ENCODE measurements around the gene LSM6. TPM values are rescaled to one million over a fixed set of nuclear protein-coding genes. Genes with fewer than 3 reads are reported as not detected.
A peak's percentile ranks its signal among the peaks of the same experiment; 100 is the strongest.

Gene LSM6
- total RNA-seq, 1 experiment from 2014 or later, result 41.4 TPM

DNA sequence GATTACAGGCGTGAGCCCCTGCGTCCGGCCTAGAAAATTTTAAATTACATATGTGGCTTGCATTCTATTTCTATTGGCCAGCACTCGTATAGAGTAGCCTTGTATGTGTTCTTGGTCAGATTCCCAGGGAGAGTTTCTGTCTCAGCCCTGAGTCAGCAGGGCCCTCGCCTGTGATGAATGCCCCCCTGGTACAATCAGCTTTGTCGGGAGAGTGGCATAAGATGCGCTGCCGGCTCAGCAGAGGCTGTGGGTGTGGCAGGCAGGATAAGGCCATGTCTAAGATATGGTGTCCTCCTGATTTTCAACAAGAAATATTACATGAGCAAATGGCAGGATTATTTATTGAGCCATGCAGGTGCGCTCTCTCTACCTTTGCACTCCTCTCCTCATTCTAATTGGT lies 37.3 kb downstream of the LSM6 start:
- H3K4me3 Mint-ChIP-seq (ENCODE audit: unreplicated experiment), result no peak overlapping the region
- no TSS peak for BruUV-seq (replicated peaks)
- no peak for DNase-seq (ENCODE audit: unreplicated experiment)

GRCh38 chr4:146214238-146214637 lies 38.7 kb downstream of the LSM6 start, which contains the start of gene REELD1:
TSS of gene REELD1 (plus strand) at chr4:146214538. CDS start at chr4:146216953, 2,415 bp downstream.
- CTCF ChIA-PET, result interaction anchor here (0.6 kb wide), 1 partner anchor 494 kb away, joined by 3 read pairs; no protein-coding TSS in a partner anchor

More for the DNA sequence above, 37.3 kb downstream of the LSM6 start:
- Mint-ChIP-seq H3K9me3 (ENCODE audit: unreplicated experiment) (no peaks in the 10 kb centered on the region), H3K4me1 (ENCODE audit: insufficient read depth, unreplicated experiment) (no peaks in the 10 kb centered on the region), H3K36me3 (ENCODE audit: insufficient read depth, unreplicated experiment) (no peaks in the 10 kb centered on the region), H3K27ac (ENCODE audit: low read depth, unreplicated experiment) (no peak overlapping the region), H3K27me3 (ENCODE audit: insufficient read depth, unreplicated experiment) (peaks cover 13% of the 10 kb centered on the region)
- intact Hi-C loops (cut with micrococcal nuclease), result no loop called here
- CTCF ChIA-PET, result no interaction called here
- no peak for TF ChIP-seq CTCF (IDR thresholded peaks at IDR 0.05; ENCODE audit: unreplicated experiment)
- POLR2A ChIA-PET, result no interaction called here

GRCh38 chr4:146222313-146222712 lies 46.8 kb downstream of the LSM6 start:
- intact Hi-C loops (cut with micrococcal nuclease), result no loop called here
- no peaks in the 10 kb centered on the region for H3K36me3 Mint-ChIP-seq (ENCODE audit: insufficient read depth, unreplicated experiment)
- ChIA-PET POLR2A (interaction anchor here (0.5 kb wide), 1 partner anchor 496 kb away, joined by 3 read pairs; no protein-coding TSS in a partner anchor), CTCF (interaction anchor here (0.6 kb wide), 1 partner anchor 20 kb away, joined by 3 read pairs; no protein-coding TSS in a partner anchor)
- peak; percentile 44 for DNase-seq (ENCODE audit: unreplicated experiment)
- H3K4me1 Mint-ChIP-seq (ENCODE audit: insufficient read depth, unreplicated experiment), result no peaks in the 10 kb centered on the region
- no TSS peak for BruUV-seq (replicated peaks)
- no peak for TF ChIP-seq CTCF (IDR thresholded peaks at IDR 0.05; ENCODE audit: unreplicated experiment)
- H3K27me3 Mint-ChIP-seq (ENCODE audit: insufficient read depth, unreplicated experiment), result no peaks in the 10 kb centered on the region
- peak overlapping the region; percentile 47 for H3K27ac Mint-ChIP-seq (ENCODE audit: low read depth, unreplicated experiment)
- no peaks in the 10 kb centered on the region for H3K9me3 Mint-ChIP-seq (ENCODE audit: unreplicated experiment)
- peak overlapping the region; percentile 40 for H3K4me3 Mint-ChIP-seq (ENCODE audit: unreplicated experiment)

More at GRCh38 chr4:146214238-146214637, 38.7 kb downstream of the LSM6 start, which contains the start of gene REELD1:
- TF ChIP-seq CTCF (IDR thresholded peaks at IDR 0.05; ENCODE audit: unreplicated experiment), result no peak
- Mint-ChIP-seq H3K9me3 (ENCODE audit: unreplicated experiment) (no peaks in the 10 kb centered on the region), H3K36me3 (ENCODE audit: insufficient read depth, unreplicated experiment) (no peaks in the 10 kb centered on the region), H3K27me3 (ENCODE audit: insufficient read depth, unreplicated experiment) (peaks cover 10% of the 10 kb centered on the region), H3K4me3 (ENCODE audit: unreplicated experiment) (no peak within 1 kb of the TSS), H3K4me1 (ENCODE audit: insufficient read depth, unreplicated experiment) (no peaks in the 10 kb centered on the region), H3K27ac (ENCODE audit: low read depth, unreplicated experiment) (no peak within 1 kb of the TSS)
- POLR2A ChIA-PET, result interaction anchor here (0.6 kb wide), 1 partner anchor 9 kb away, joined by 3 read pairs; no protein-coding TSS in a partner anchor
- DNase-seq (ENCODE audit: unreplicated experiment), result no peak
- no TSS peak for BruUV-seq (replicated peaks)
- intact Hi-C loops (cut with micrococcal nuclease), result no loop called here

DNA sequence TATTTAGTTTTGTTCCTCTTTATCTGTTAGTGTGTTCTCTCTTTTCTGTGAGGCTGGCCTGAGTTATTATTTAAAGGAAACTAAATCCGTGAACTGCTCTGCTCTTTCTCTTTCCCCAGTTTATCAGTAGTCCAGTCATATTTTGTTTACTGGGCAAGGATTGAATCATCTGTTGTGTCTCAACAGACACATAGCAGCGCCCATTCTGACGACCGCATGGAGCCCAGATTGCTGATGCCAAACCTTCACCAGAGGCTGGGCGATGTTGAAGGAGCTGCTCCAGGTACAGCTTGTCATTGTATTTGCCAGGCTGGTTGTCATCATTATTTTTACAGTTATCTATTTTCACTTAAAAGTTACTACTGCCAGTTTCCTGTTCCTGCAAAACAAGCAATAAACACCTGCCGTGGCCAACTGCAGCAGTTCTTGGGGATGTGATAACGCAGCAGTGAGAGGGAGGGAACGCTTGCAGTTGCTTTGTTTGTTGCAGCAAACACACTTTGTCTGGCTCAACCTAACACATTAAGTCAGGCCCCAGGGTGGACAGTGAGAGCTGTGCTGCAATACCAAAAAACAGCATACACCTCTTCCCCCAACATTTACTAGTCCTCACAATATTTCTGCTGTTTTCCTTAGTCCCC lies 48.9 kb downstream of the LSM6 start:
- ChIA-PET CTCF (interaction anchor here (0.7 kb wide), 2 partner anchors 16 to 30 kb away, joined by 3 read pairs; no protein-coding TSS in a partner anchor), POLR2A (no interaction called here)
- BruUV-seq (replicated peaks), result no TSS peak
- no peak overlapping the region for H3K27ac Mint-ChIP-seq (ENCODE audit: low read depth, unreplicated experiment)
- H3K4me1 Mint-ChIP-seq (ENCODE audit: insufficient read depth, unreplicated experiment), result no peaks in the 10 kb centered on the region
- TF ChIP-seq CTCF (IDR thresholded peaks at IDR 0.05; ENCODE audit: unreplicated experiment), result no peak
- H3K4me3 Mint-ChIP-seq (ENCODE audit: unreplicated experiment), result no peak overlapping the region
- no peak for DNase-seq (ENCODE audit: unreplicated experiment)
- intact Hi-C loops (cut with micrococcal nuclease), result no loop called here
- H3K27me3 Mint-ChIP-seq (ENCODE audit: insufficient read depth, unreplicated experiment), result no peaks in the 10 kb centered on the region
- no peaks in the 10 kb centered on the region for H3K9me3 Mint-ChIP-seq (ENCODE audit: unreplicated experiment)
- H3K36me3 Mint-ChIP-seq (ENCODE audit: insufficient read depth, unreplicated experiment), result no peaks in the 10 kb centered on the region
